Right cardiac atrium (tissue), 5 donors: ENCODE results near the gene SIX3. TPM values are rescaled to one million over a fixed set of nuclear protein-coding genes. Genes with fewer than 3 reads are reported as not detected.

ENCODE experiments used
- ATAC-seq, 2 donors: fragments of 200-7000 bp; cut with Tn5 transposase; one replicate each; pipeline versions ENCODE4 v1.8.0 to v1.9.1; 2020; ENCODE audit warnings: moderate library complexity in 2 of 2, mild to moderate bottlenecking in 1 of 2
- DNase-seq, 3 donors: peaks; one replicate each; pipeline ENCODE4 v3.0.0-alpha.2; 2020
- H3K27ac ChIP-seq: one replicate; pipeline ENCODE4 v1.5.1; 2013; ENCODE audit warnings: mild to moderate bottlenecking, low read length, control low read depth, moderate library complexity
- H3K27me3 ChIP-seq: one replicate; pipeline ENCODE4 v1.6.1; 2013; ENCODE audit not compliant: control insufficient read depth, insufficient read depth
- H3K4me1 ChIP-seq: one replicate; pipeline ENCODE4 v1.6.1; 2013; ENCODE audit warnings: low read length; ENCODE audit not compliant: control insufficient read depth, insufficient read depth
- H3K4me3 ChIP-seq: one replicate; pipeline ENCODE4 v1.5.1; 2013; ENCODE audit warnings: low read length, control low read depth
- H3K9me3 ChIP-seq: one replicate; pipeline ENCODE4 v1.6.1; 2013; ENCODE audit warnings: low read length; ENCODE audit not compliant: control insufficient read depth
- WGBS: extraction: QIAGEN DNeasy Blood & Tissue Kit; methylation state at CpG from one replicate; pipeline ENCODE4 v1.1.7; 2013; 5-methylcytosine and 5-hydroxymethylcytosine counted together
- intact Hi-C, 4 donors: fragments of 100-400 bp; cut with DNase I; formaldehyde crosslinking; loops; one replicate each; pipeline versions ENCODE4 v1.11.0 to v1.14.0; 2022 to 2023
- polyA plus RNA-seq: library from polyadenylated mRNA; stranded (reverse); fragments of 200-250 nt; gene quantifications from one replicate; pipeline ENCODE4 v1.2.3, GENCODE V29; 2013
- total RNA-seq, 4 donors: library from RNA; stranded (reverse); fragmentation: NEBNext Ultra II Directional; extraction: Animal tissue kit (Norgen Biotek cat#: 25700); gene quantifications; one replicate each; pipeline ENCODE4 v1.2.1, GENCODE V29; 2021
- donor health status: healthy with polysubstance abuse.
- donor health status: DM: no; HTN: yes; CAD: no.
- donor health status: DM: no; HTN: no; CAD: no.
- donor health status: DM: no; HTN: yes; CAD: no; lungs with severe emphysema.
- donor health status: DM: yes; HTN: yes; CAD: no.

Gene SIX3
- total and polyA plus RNA-seq, 5 donors = not detected

GRCh38 chr2:44945676-44946371 lies 4.3 kb downstream of the SIX3 start:
- intact Hi-C loops = no loop called here
- no peak for ATAC-seq
- WGBS = 54% methylated on average over 16 of the region's 16 CpGs
- no peak for DNase-seq
- Histone ChIP-seq H3K9me3 (no peaks in the 10 kb centered on the region), H3K27me3 (no peaks in the 10 kb centered on the region), H3K4me1 (no peaks in the 10 kb centered on the region), H3K4me3 (no peak overlapping the region), H3K27ac (no peak overlapping the region)

- no peak for DNase-seq
- intact Hi-C loops = no loop called here
- no peaks in the 10 kb centered on the region for H3K27me3 ChIP-seq
These were observed 5.0 kb downstream of the SIX3 start for GRCh38 chr2:44946372-44947027.

GRCh38 chr2:44947028-44947375 lies 5.5 kb downstream of the SIX3 start:
- Histone ChIP-seq H3K4me1 (no peaks in the 10 kb centered on the region), H3K27me3 (no peaks in the 10 kb centered on the region), H3K27ac (no peak overlapping the region), H3K4me3 (no peak overlapping the region), H3K9me3 (no peaks in the 10 kb centered on the region)
- no peak for ATAC-seq
- intact Hi-C loops = no loop called here
- no peak for DNase-seq
- WGBS = 70% methylated on average over 5 of the region's 5 CpGs

More at GRCh38 chr2:44946372-44947027, 5.0 kb downstream of the SIX3 start:
- WGBS = 71% methylated on average over 11 of the region's 11 CpGs
- no peak for ATAC-seq
- H3K4me1 ChIP-seq = no peaks in the 10 kb centered on the region
- no peak overlapping the region for H3K27ac ChIP-seq
- no peaks in the 10 kb centered on the region for H3K9me3 ChIP-seq
- H3K4me3 ChIP-seq = no peak overlapping the region

GRCh38 chr2:44948565-44949328 lies 7.2 kb downstream of the SIX3 start:
- no peaks in the 10 kb centered on the region for H3K4me1 ChIP-seq
- no peaks in the 10 kb centered on the region for H3K9me3 ChIP-seq
- ATAC-seq (no peak), DNase-seq (no peak)
- no peak overlapping the region for H3K4me3 ChIP-seq
- WGBS = 67% methylated on average over 18 of the region's 18 CpGs
- intact Hi-C loops = no loop called here
- H3K27me3 ChIP-seq = no peaks in the 10 kb centered on the region
- no peak overlapping the region for H3K27ac ChIP-seq

GRCh38 chr2:44949329-44950151 lies 8.0 kb downstream of the SIX3 start:
- Histone ChIP-seq H3K27me3 (no peaks in the 10 kb centered on the region), H3K4me3 (no peak overlapping the region), H3K4me1 (no peaks in the 10 kb centered on the region), H3K27ac (no peak overlapping the region), H3K9me3 (no peaks in the 10 kb centered on the region)
- 9% methylated on average over 54 of the region's 54 CpGs for WGBS
- intact Hi-C loops = loop anchor here in 3 of 4 donors (10.0 kb wide), 3 partner anchors 555 to 905 kb away; no protein-coding TSS in a partner anchor
- DNase-seq (no peak), ATAC-seq (no peak)

- H3K9me3 ChIP-seq = no peaks in the 10 kb centered on the region
- intact Hi-C loops = loop anchor here in 3 of 4 donors (10.0 kb wide), 3 partner anchors 556 to 906 kb away; no protein-coding TSS in a partner anchor
- DNase-seq = no peak
- H3K4me3 ChIP-seq = no peak overlapping the region
- H3K27ac ChIP-seq = no peak overlapping the region
- 60% methylated on average over 3 of the region's 3 CpGs for WGBS
- no peaks in the 10 kb centered on the region for H3K27me3 ChIP-seq
- ATAC-seq = no peak
- no peaks in the 10 kb centered on the region for H3K4me1 ChIP-seq
These were observed 9.1 kb downstream of the SIX3 start for GRCh38 chr2:44950646-44951045.

- Histone ChIP-seq H3K4me3 (no peak overlapping the region), H3K27me3 (no peaks in the 10 kb centered on the region), H3K4me1 (no peaks in the 10 kb centered on the region), H3K9me3 (no peaks in the 10 kb centered on the region), H3K27ac (no peak overlapping the region)
- ATAC-seq (no peak), DNase-seq (no peak)
- 63% methylated on average over 6 of the region's 6 CpGs for WGBS
- intact Hi-C loops = loop anchor here in 3 of 4 donors (10.0 kb wide), 3 partner anchors 556 to 906 kb away; no protein-coding TSS in a partner anchor
These were observed 9.6 kb downstream of the SIX3 start for GRCh38 chr2:44951124-44951523.

- no peaks in the 10 kb centered on the region for H3K4me1 ChIP-seq
- intact Hi-C loops = loop anchor here in 3 of 4 donors (10.0 kb wide), 3 partner anchors 557 to 907 kb away; no protein-coding TSS in a partner anchor
- DNase-seq = no peak
- no peak overlapping the region for H3K27ac ChIP-seq
- no peaks in the 10 kb centered on the region for H3K9me3 ChIP-seq
- peak overlapping the region; percentile 41 for H3K4me3 ChIP-seq
- 41% methylated on average over 8 of the region's 8 CpGs for WGBS
- ATAC-seq = no peak
- H3K27me3 ChIP-seq = no peaks in the 10 kb centered on the region
These were observed 10.2 kb downstream of the SIX3 start for GRCh38 chr2:44951714-44952113.

GRCh38 chr2:44952143-44952805 lies 10.8 kb downstream of the SIX3 start:
- DNase-seq (peak; percentile 46 to 73 (median 66)), ATAC-seq (peak; percentile 61 to 71)
- Histone ChIP-seq H3K27me3 (no peaks in the 10 kb centered on the region), H3K9me3 (no peaks in the 10 kb centered on the region), H3K27ac (no peak overlapping the region), H3K4me1 (no peaks in the 10 kb centered on the region), H3K4me3 (peak overlapping the region; percentile 41)
- intact Hi-C loops = loop anchor here in 3 of 4 donors (10.0 kb wide), 3 partner anchors 557 to 907 kb away; no protein-coding TSS in a partner anchor
- 1% methylated on average over 59 of the region's 59 CpGs for WGBS
